ENCODE data around the gene ZNF778. TPM values are rescaled to one million over a fixed set of nuclear protein-coding genes. Genes with fewer than 3 reads are reported as not detected.

The ZNF778 gene
- total RNA-seq, 1 experiment from 2014 or later, result 19.5 TPM

- TF ChIP-seq, protein P1, sequence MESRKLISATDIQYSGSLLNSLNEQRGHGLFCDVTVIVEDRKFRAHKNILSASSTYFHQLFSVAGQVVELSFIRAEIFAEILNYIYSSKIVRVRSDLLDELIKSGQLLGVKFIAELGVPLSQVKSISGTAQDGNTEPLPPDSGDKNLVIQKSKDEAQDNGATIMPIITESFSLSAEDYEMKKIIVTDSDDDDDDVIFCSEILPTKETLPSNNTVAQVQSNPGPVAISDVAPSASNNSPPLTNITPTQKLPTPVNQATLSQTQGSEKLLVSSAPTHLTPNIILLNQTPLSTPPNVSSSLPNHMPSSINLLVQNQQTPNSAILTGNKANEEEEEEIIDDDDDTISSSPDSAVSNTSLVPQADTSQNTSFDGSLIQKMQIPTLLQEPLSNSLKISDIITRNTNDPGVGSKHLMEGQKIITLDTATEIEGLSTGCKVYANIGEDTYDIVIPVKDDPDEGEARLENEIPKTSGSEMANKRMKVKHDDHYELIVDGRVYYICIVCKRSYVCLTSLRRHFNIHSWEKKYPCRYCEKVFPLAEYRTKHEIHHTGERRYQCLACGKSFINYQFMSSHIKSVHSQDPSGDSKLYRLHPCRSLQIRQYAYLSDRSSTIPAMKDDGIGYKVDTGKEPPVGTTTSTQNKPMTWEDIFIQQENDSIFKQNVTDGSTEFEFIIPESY (IDR thresholded peaks at IDR 0.05; ENCODE audit: extremely low read depth, insufficient replicate concordance, low read length), result no peak
- TF ChIP-seq RAD21 (IDR thresholded peaks at IDR 0.05; ENCODE audit: low read depth) (no peak), TCF7L2 (IDR thresholded peaks at IDR 0.05; ENCODE audit: borderline replicate concordance, extremely low read depth, insufficient read depth, insufficient read length) (no peak), POLR2A (IDR thresholded peaks at IDR 0.05; ENCODE audit: borderline replicate concordance, extremely low read depth, insufficient read depth, insufficient read length) (no peak), POLR2AphosphoS5 (IDR thresholded peaks at IDR 0.05; ENCODE audit: low read depth, low read length) (no peak), YY1 (IDR thresholded peaks at IDR 0.05; ENCODE audit: extremely low read depth, insufficient replicate concordance, low read depth, low read length) (no peak), FOSL1 (IDR thresholded peaks at IDR 0.05; ENCODE audit: low read depth) (no peak), SIN3A (IDR thresholded peaks at IDR 0.05; ENCODE audit: low read depth) (no peak), SRF (IDR thresholded peaks at IDR 0.05; ENCODE audit: low read depth) (no peak)
These were observed 6.5 kb upstream of the ZNF778 start (continued) for GRCh38 chr16:89210904-89211515.

DNA sequence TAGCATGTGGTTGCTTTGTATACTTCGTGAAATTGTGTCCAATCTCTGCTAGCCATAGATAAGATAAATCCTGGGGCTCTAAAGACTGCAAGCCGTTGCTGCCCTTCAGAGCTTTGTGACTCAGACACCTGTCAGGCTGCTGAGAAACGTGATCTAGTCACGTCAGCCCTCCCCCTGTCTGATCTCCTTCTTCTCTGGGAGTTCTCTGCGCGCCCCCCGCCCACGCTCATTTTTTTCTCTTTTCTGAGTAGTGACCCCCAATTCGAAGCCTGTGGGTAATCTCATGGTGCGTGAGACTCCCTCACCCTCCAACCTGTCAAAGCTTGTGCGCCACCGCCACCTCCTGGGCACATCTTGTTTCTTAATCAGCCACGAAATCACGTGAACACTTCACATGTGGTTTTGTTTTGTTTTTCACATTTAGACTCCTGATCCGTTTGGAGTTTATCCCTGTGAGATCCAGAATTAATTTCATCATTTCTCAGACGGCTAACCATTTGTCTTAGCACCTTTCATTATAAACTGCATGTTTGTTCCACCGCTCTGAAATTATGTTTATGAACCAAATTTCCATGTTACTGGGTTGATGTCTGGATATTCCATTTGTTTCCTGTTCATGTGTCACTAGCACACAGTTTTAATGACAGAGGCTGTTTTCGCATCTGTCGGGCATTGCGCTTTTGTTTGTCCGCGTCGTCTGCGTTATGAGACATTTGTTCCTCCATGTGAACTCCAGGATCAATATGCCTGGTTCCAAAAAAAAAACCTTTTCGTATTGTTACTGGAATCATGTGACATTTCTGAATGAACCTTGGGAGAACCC lies 977 bp upstream of the ZNF778 start:
- intact Hi-C loops (cut with micrococcal nuclease), result loop anchor here (1.0 to 5.0 kb wide), 8 partner anchors 46 to 479 kb away; partner anchors contain the start of genes CDH15, GALNS and TRAPPC2L
- Histone ChIP-seq H3K9me3 (ENCODE audit: control insufficient read depth in 1 of 2, insufficient read depth in 1 of 2, low read depth in 1 of 2, low read length in 2 of 2) (no peaks in the 10 kb centered on the region), H3K79me2 (ENCODE audit: insufficient read depth, low read length) (peaks cover 32% of the 10 kb centered on the region), H3K27me3 (ENCODE audit: insufficient read depth, low read length) (no peaks in the 10 kb centered on the region), H3K36me3 (ENCODE audit: control insufficient read depth in 1 of 2, insufficient read depth in 2 of 2, low read length in 2 of 2) (peaks cover 0 to 4% of the 10 kb centered on the region in 2 experiments; a peak in 1 of 4 replicates), H3K9me2 (ENCODE audit: insufficient read depth) (no peaks in the 10 kb centered on the region), H3K27ac (ENCODE audit: low read depth, low read length) (peak overlapping the region; percentile 74; the same call in 1 of the 2 replicates), H4K20me1 (ENCODE audit: insufficient read depth) (no peaks in the 10 kb centered on the region), H3K9ac (ENCODE audit: low read length) (peak overlapping the region; percentile 88), H3K4me1 (ENCODE audit: control insufficient read depth in 1 of 2, insufficient read depth in 2 of 2, low read length in 2 of 2) (peaks cover 0 to 16% of the 10 kb centered on the region in 2 experiments; a peak in 3 of 4 replicates), H3K4me2 (ENCODE audit: low read length) (peak overlapping the region; percentile 90), H2AFZ (ENCODE audit: low read depth, low read length, poor library complexity, severe bottlenecking) (no peak overlapping the region), H3K4me3 (replicated peaks in 1 of 2; ENCODE audit: low read depth in 1 of 2, low read length in 2 of 2) (peak overlapping the region; percentile 88 to 93)
- peak; percentile 70 for ATAC-seq
- BruUV-seq (replicated peaks), result no TSS peak
- DNase-seq (ENCODE audit: low read depth, low spot score), result peak; percentile 73
- RAD21 ChIA-PET (ENCODE audit: low non-redundant PET in 1 of 2, low total read pairs in 2 of 2, uncharacterized antibody in 2 of 2, unreplicated experiment in 2 of 2), result no interaction called here
- CTCF ChIA-PET, result interaction anchor here (0.7 to 2.5 kb wide), 9 partner anchors 24 to 479 kb away, joined by 3 to 14 read pairs (median 5); partner anchors contain the start of genes APRT and CDH15
- POLR2A ChIA-PET, result interaction anchor here (0.6 to 1.1 kb wide), 2 partner anchors 24 to 45 kb away, joined by 3 read pairs; partner anchors contain the start of gene CDH15
- no peak for TF ChIP-seq EZH2 (IDR thresholded peaks at IDR 0.05)
- no peak for TF ChIP-seq ZNF274 (IDR thresholded peaks at IDR 0.05; ENCODE audit: low read depth, low read length)
- peak; percentile 38; the same call in 1 of the 2 replicates for TF ChIP-seq POLR2AphosphoS5 (IDR thresholded peaks at IDR 0.05; ENCODE audit: low read depth, low read length)
- peak; percentile 26 for TF ChIP-seq YY1 (IDR thresholded peaks at IDR 0.05; ENCODE audit: extremely low read depth, insufficient replicate concordance, low read depth, low read length)
- peak; percentile 28; the same call in 1 of the 2 replicates for TF ChIP-seq SP1 (IDR thresholded peaks at IDR 0.05; ENCODE audit: low read depth)
- TF ChIP-seq JUND (IDR thresholded peaks at IDR 0.05), result no peak
- TF ChIP-seq ZFX (IDR thresholded peaks at IDR 0.05), result no peak
- TF ChIP-seq ELF1 (IDR thresholded peaks at IDR 0.05; ENCODE audit: borderline replicate concordance, low read depth), result no peak
- TF ChIP-seq MAX (IDR thresholded peaks at IDR 0.05), result peak; percentile 95
- TF ChIP-seq EZH2phosphoT487 (IDR thresholded peaks at IDR 0.05; ENCODE audit: borderline replicate concordance), result no peak
- no peak for TF ChIP-seq TCF7L2 (IDR thresholded peaks at IDR 0.05; ENCODE audit: borderline replicate concordance, extremely low read depth, insufficient read depth, insufficient read length)
- peak; percentile 26; the same call in 1 of the 2 replicates for TF ChIP-seq FOSL1 (IDR thresholded peaks at IDR 0.05; ENCODE audit: low read depth)
- no peak for TF ChIP-seq POLR2A (IDR thresholded peaks at IDR 0.05; ENCODE audit: borderline replicate concordance, extremely low read depth, insufficient read depth, insufficient read length)
- TF ChIP-seq SIN3A (IDR thresholded peaks at IDR 0.05; ENCODE audit: low read depth), result peak; percentile 77; the same call in 1 of the 2 replicates
- TF ChIP-seq RAD21 (IDR thresholded peaks at IDR 0.05; ENCODE audit: low read depth), result peak; percentile 99
